Liver (tissue), 9 donors: ENCODE results near the gene RAD51C. TPM values are rescaled to one million over a fixed set of nuclear protein-coding genes. Genes with fewer than 3 reads are reported as not detected.

Experiments
- DNase-seq: peaks from one replicate; pipeline ENCODE4 v3.0.0-alpha.2; 2017; ENCODE audit warnings: low spot score
- H3K27ac ChIP-seq, 2 donors: one replicate each; pipeline ENCODE4 v1.7.0; 2013; ENCODE audit warnings: inconsistent platforms in 2 of 2, low read length in 2 of 2, control low read depth in 1 of 2, low read depth in 1 of 2, mild to moderate bottlenecking in 1 of 2
- H3K27me3 ChIP-seq, 4 donors: one replicate each; pipeline versions ENCODE4 v1.6.1 to v1.7.0; 2013; ENCODE audit warnings: low read length in 3 of 4, inconsistent platforms in 1 of 4, mild to moderate bottlenecking in 1 of 4, moderate library complexity in 1 of 4; ENCODE audit not compliant: control insufficient read depth in 4 of 4, insufficient read depth in 4 of 4
- H3K36me3 ChIP-seq, 4 donors: one replicate each; pipeline versions ENCODE4 v1.6.1 to v1.7.0; 2013; ENCODE audit warnings: low read length in 3 of 4, mild to moderate bottlenecking in 3 of 4, low read depth in 1 of 4, moderate library complexity in 1 of 4; ENCODE audit not compliant: control insufficient read depth in 4 of 4, insufficient read depth in 3 of 4
- H3K4me1 ChIP-seq, 4 donors: one replicate each; pipeline versions ENCODE4 v1.6.1 to v1.7.0; 2013; ENCODE audit warnings: low read length in 3 of 4, mild to moderate bottlenecking in 3 of 4, moderate library complexity in 1 of 4; ENCODE audit not compliant: control insufficient read depth in 4 of 4, insufficient read depth in 4 of 4
- H3K4me3 ChIP-seq, 3 donors: one replicate each; pipeline versions ENCODE4 v1.6.1 to v1.7.0; 2013; ENCODE audit warnings: low read length in 3 of 3, control low read depth in 1 of 3, low read depth in 1 of 3, mild to moderate bottlenecking in 1 of 3
- H3K9ac ChIP-seq, 2 donors: one replicate each; pipeline ENCODE4 v1.7.0; 2013; ENCODE audit warnings: low read length in 2 of 2, mild to moderate bottlenecking in 2 of 2, moderate library complexity in 2 of 2, control low read depth in 1 of 2, low read depth in 1 of 2
- H3K9me3 ChIP-seq, 4 donors: one replicate each; pipeline versions ENCODE4 v1.6.1 to v1.7.0; 2013; ENCODE audit warnings: low read length in 3 of 4; ENCODE audit not compliant: control insufficient read depth in 4 of 4
- ATF3 ChIP-seq: IDR thresholded peaks from 2 replicates; pipeline ENCODE4 v1.6.1; 2016; ENCODE audit warnings: antibody characterized with exemption
- CTCF ChIP-seq: fragments of 150-350 bp; IDR thresholded peaks from 2 replicates; pipeline ENCODE4 v1.5.1; 2017; ENCODE audit warnings: improper control_type of control experiment, low read depth, low read length; ENCODE audit not compliant: missing input control
- EGR1 ChIP-seq, 2 donors: IDR thresholded peaks; 2 replicates each; pipeline ENCODE4 v1.6.1; 2016 to 2018; ENCODE audit warnings: antibody characterized with exemption in 2 of 2, low read depth in 2 of 2
- FOXA1 ChIP-seq: IDR thresholded peaks from 2 replicates; pipeline ENCODE4 v1.6.1; 2016; ENCODE audit warnings: antibody characterized with exemption
- FOXA2 ChIP-seq: IDR thresholded peaks from 2 replicates; pipeline ENCODE4 v1.6.1; 2016; ENCODE audit warnings: antibody characterized with exemption
- GABPA ChIP-seq, 2 donors: IDR thresholded peaks in 1 of 2; conservative IDR thresholded peaks in 1 of 2; 2 replicates each; pipeline ENCODE4 v1.6.1; 2016; ENCODE audit warnings: antibody characterized with exemption in 2 of 2, mild to moderate bottlenecking in 1 of 2, moderate library complexity in 1 of 2
- HNF4A ChIP-seq, 2 donors: conservative IDR thresholded peaks; 2 replicates each; pipeline ENCODE4 v1.6.1; 2016; ENCODE audit warnings: antibody characterized with exemption in 2 of 2, mild to moderate bottlenecking in 2 of 2
- HNF4G ChIP-seq: IDR thresholded peaks from 2 replicates; pipeline ENCODE4 v1.6.1; 2016; ENCODE audit warnings: antibody characterized with exemption
- JUND ChIP-seq, 2 donors: IDR thresholded peaks; 2 replicates each; pipeline ENCODE4 v1.6.1; 2016; ENCODE audit warnings: antibody characterized with exemption in 2 of 2
- MAX ChIP-seq: IDR thresholded peaks from 2 replicates; pipeline ENCODE4 v1.6.1; 2016; ENCODE audit warnings: antibody characterized with exemption
- NR2F2 ChIP-seq: IDR thresholded peaks from 2 replicates; pipeline ENCODE4 v1.6.1; 2016; ENCODE audit warnings: antibody characterized with exemption
- RAD21 ChIP-seq, 2 donors: IDR thresholded peaks; 2 replicates each; pipeline ENCODE4 v1.6.1; 2016; ENCODE audit warnings: antibody characterized with exemption in 2 of 2, mild to moderate bottlenecking in 2 of 2
- REST ChIP-seq: IDR thresholded peaks from 2 replicates; pipeline ENCODE4 v1.6.1; 2016; ENCODE audit warnings: antibody characterized with exemption, mild to moderate bottlenecking
- RXRA ChIP-seq, 2 donors: IDR thresholded peaks; 2 replicates each; pipeline ENCODE4 v1.6.1; 2017 to 2018; ENCODE audit warnings: antibody characterized with exemption in 2 of 2, mild to moderate bottlenecking in 1 of 2
- SP1 ChIP-seq: IDR thresholded peaks from 2 replicates; pipeline ENCODE4 v1.6.1; 2018; ENCODE audit warnings: antibody characterized with exemption, mild to moderate bottlenecking
- TAF1 ChIP-seq: conservative IDR thresholded peaks from 2 replicates; pipeline ENCODE4 v1.6.1; 2016; ENCODE audit warnings: antibody characterized with exemption, mild to moderate bottlenecking
- YY1 ChIP-seq: IDR thresholded peaks from 2 replicates; pipeline ENCODE4 v1.6.1; 2016; ENCODE audit warnings: antibody characterized with exemption, mild to moderate bottlenecking
- WGBS: extraction: QIAGEN DNeasy Blood & Tissue Kit; methylation state at CpG from one replicate; pipeline ENCODE4 v1.1.7; 2013; 5-methylcytosine and 5-hydroxymethylcytosine counted together
- polyA plus RNA-seq, 2 donors: library from polyadenylated mRNA; stranded (reverse) in 1 of 2; unstranded in 1 of 2; fragments of 200-250 nt in 1 of 2; fragments of >200 nt in 1 of 2; fragmentation: Nextera tagmentation in 1 of 2; extraction: Ambion mirVana in 1 of 2; gene quantifications; one replicate each; pipeline versions ENCODE4 v1.2.1 to v1.2.3, GENCODE V29; 2013 to 2015
- total RNA-seq, 2 donors: library from RNA; depleted of rRNA; stranded (reverse); fragments of >200 nt; gene quantifications; one replicate each; pipeline ENCODE4 v1.2.3, GENCODE V29; 2014
- donor health status: healthy.
- donor health status: healthy.
- donor health status: healthy.
- donor health status: healthy.
- donor health status: healthy.

The RAD51C gene
- total and polyA plus RNA-seq, 4 donors, result 6.9 to 22.2 (median 12.5) TPM

- no peak overlapping the region for H3K9ac ChIP-seq
- 93% methylated on average over 5 of the region's 5 CpGs for WGBS
- peaks cover 1 to 8% (median 4%) of the 10 kb centered on the region in 4 donors for H3K36me3 ChIP-seq
- no peak overlapping the region for H3K27ac ChIP-seq
- H3K4me1 ChIP-seq, result no peaks in the 10 kb centered on the region
- TF ChIP-seq FOXA2 (no peak), ATF3 (no peak), MAX (no peak), SP1 (no peak), GABPA (IDR thresholded peaks at IDR 0.05 in 1 of 2, conservative IDR thresholded peaks at IDR 0.05 in 1 of 2) (no peak), RAD21 (IDR thresholded peaks at IDR 0.05) (no peak), CTCF (no peak), EGR1 (IDR thresholded peaks at IDR 0.05; ENCODE audit: low read depth in 2 of 2) (no peak), NR2F2 (no peak), HNF4A (conservative IDR thresholded peaks at IDR 0.05) (no peak), HNF4G (no peak), JUND (IDR thresholded peaks at IDR 0.05) (no peak), FOXA1 (no peak), TAF1 (no peak), RXRA (IDR thresholded peaks at IDR 0.05) (no peak), REST (no peak)
- H3K4me3 ChIP-seq, result no peak overlapping the region
- H3K9me3 ChIP-seq, result no peaks in the 10 kb centered on the region
- DNase-seq, result no peak
- no peaks in the 10 kb centered on the region for H3K27me3 ChIP-seq
These were observed 9.7 kb downstream of the RAD51C start for GRCh38 chr17:58702045-58702476.

- TF ChIP-seq FOXA1, result no peak
- no peak for TF ChIP-seq YY1
- TF ChIP-seq CTCF, result no peak
- no peak for TF ChIP-seq NR2F2
- no peak for TF ChIP-seq SP1
- no peak for TF ChIP-seq RXRA (IDR thresholded peaks at IDR 0.05)
- H3K9ac ChIP-seq, result no peak overlapping the region
- no peak overlapping the region for H3K4me3 ChIP-seq
- H3K36me3 ChIP-seq, result peaks cover 1 to 8% (median 4%) of the 10 kb centered on the region in 4 donors
- no peaks in the 10 kb centered on the region for H3K9me3 ChIP-seq
- no peak overlapping the region for H3K27ac ChIP-seq
- DNase-seq, result no peak
- H3K4me1 ChIP-seq, result no peaks in the 10 kb centered on the region
- no peaks in the 10 kb centered on the region for H3K27me3 ChIP-seq
- WGBS, result 95% methylated on average over 8 of the region's 8 CpGs
These were observed 10.3 kb downstream of the RAD51C start for GRCh38 chr17:58702708-58703107.
